Calu3 (cell line): ENCODE data around the gene NPTX1. TPM values are rescaled to one million over a fixed set of nuclear protein-coding genes. Genes with fewer than 3 reads are reported as not detected.

ENCODE experiments used
- BruUV-seq: library from RNA; stranded (reverse); fragments of 400-500 nt; replicated peaks from 2 replicates; lab custom pipeline; 2021; lab: Mats Ljungman, UMichigan
- CTCF ChIA-PET: fragments of 300-600 bp; sonication (Branson Sonifier 250); formaldehyde crosslinking; loops from one replicate; lab custom pipeline; 2022; ENCODE audit warnings: antibody characterized with exemption; lab: Charles Lee
- DNase-seq: peaks from one replicate; pipeline ENCODE4 v3.0.0; 2022
- H3K27ac Mint-ChIP-seq: one replicate; pipeline ENCODE4 v1.8.0; 2022; ENCODE audit warnings: mixed read lengths; ENCODE audit not compliant: unreplicated experiment
- H3K27me3 Mint-ChIP-seq: one replicate; pipeline ENCODE4 v1.8.0; 2022; ENCODE audit warnings: mixed read lengths; ENCODE audit not compliant: unreplicated experiment
- H3K36me3 Mint-ChIP-seq: one replicate; pipeline ENCODE4 v1.8.0; 2022; ENCODE audit warnings: mild to moderate bottlenecking, moderate library complexity, mixed read lengths; ENCODE audit not compliant: insufficient read depth, unreplicated experiment
- H3K4me1 Mint-ChIP-seq: one replicate; pipeline ENCODE4 v1.8.0; 2022; ENCODE audit warnings: mild to moderate bottlenecking, low read depth, mixed read lengths; ENCODE audit not compliant: unreplicated experiment
- H3K4me3 Mint-ChIP-seq: one replicate; pipeline ENCODE4 v1.8.0; 2022; ENCODE audit warnings: mild to moderate bottlenecking, low read depth, moderate library complexity, mixed read lengths; ENCODE audit not compliant: unreplicated experiment
- H3K9me3 Mint-ChIP-seq: one replicate; pipeline ENCODE4 v1.8.0; 2022; ENCODE audit warnings: low read depth, mixed read lengths; ENCODE audit not compliant: unreplicated experiment
- intact Hi-C: fragments of 100-400 bp; cut with micrococcal nuclease; formaldehyde crosslinking; loops from one replicate; pipeline ENCODE4 v1.10.0; 2022; ENCODE audit not compliant: unreplicated experiment
- total RNA-seq: library from RNA; stranded (reverse); gene quantifications from 2 replicates; pipeline ENCODE4 v1.2.3, GENCODE V29; 2022
- TF ChIP-seq, protein P1 (sequence below): fragments of 200-600 bp; IDR thresholded peaks from one replicate; pipeline ENCODE4 v1.8.0; 2022; ENCODE audit warnings: antibody characterized with exemption; ENCODE audit not compliant: unreplicated experiment

Gene NPTX1
- total RNA-seq, 1 experiment from 2014 or later, result 0.21 TPM

GRCh38 chr17:80445007-80445725, 31.2 kb downstream of the NPTX1 start:
- CTCF ChIA-PET, result no interaction called here
- TF ChIP-seq, protein P1, sequence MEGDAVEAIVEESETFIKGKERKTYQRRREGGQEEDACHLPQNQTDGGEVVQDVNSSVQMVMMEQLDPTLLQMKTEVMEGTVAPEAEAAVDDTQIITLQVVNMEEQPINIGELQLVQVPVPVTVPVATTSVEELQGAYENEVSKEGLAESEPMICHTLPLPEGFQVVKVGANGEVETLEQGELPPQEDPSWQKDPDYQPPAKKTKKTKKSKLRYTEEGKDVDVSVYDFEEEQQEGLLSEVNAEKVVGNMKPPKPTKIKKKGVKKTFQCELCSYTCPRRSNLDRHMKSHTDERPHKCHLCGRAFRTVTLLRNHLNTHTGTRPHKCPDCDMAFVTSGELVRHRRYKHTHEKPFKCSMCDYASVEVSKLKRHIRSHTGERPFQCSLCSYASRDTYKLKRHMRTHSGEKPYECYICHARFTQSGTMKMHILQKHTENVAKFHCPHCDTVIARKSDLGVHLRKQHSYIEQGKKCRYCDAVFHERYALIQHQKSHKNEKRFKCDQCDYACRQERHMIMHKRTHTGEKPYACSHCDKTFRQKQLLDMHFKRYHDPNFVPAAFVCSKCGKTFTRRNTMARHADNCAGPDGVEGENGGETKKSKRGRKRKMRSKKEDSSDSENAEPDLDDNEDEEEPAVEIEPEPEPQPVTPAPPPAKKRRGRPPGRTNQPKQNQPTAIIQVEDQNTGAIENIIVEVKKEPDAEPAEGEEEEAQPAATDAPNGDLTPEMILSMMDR, result no peak
- no peak for DNase-seq
- no peak overlapping the region for H3K27ac Mint-ChIP-seq
- no TSS peak for BruUV-seq
- no peaks in the 10 kb centered on the region for H3K9me3 Mint-ChIP-seq
- no peak overlapping the region for H3K4me3 Mint-ChIP-seq
- H3K36me3 Mint-ChIP-seq, result no peaks in the 10 kb centered on the region
- intact Hi-C loops, result no loop called here
- no peaks in the 10 kb centered on the region for H3K4me1 Mint-ChIP-seq
- H3K27me3 Mint-ChIP-seq, result peaks cover 8% of the 10 kb centered on the region

GRCh38 chr17:80444644-80444979, 31.8 kb downstream of the NPTX1 start:
- Mint-ChIP-seq H3K27ac (no peak overlapping the region), H3K4me3 (no peak overlapping the region), H3K9me3 (no peaks in the 10 kb centered on the region), H3K27me3 (peaks cover 8% of the 10 kb centered on the region), H3K36me3 (no peaks in the 10 kb centered on the region), H3K4me1 (no peaks in the 10 kb centered on the region)
- BruUV-seq, result no TSS peak
- intact Hi-C loops, result no loop called here
- TF ChIP-seq, protein P1, result no peak
- DNase-seq, result no peak
- CTCF ChIA-PET, result no interaction called here

DNA sequence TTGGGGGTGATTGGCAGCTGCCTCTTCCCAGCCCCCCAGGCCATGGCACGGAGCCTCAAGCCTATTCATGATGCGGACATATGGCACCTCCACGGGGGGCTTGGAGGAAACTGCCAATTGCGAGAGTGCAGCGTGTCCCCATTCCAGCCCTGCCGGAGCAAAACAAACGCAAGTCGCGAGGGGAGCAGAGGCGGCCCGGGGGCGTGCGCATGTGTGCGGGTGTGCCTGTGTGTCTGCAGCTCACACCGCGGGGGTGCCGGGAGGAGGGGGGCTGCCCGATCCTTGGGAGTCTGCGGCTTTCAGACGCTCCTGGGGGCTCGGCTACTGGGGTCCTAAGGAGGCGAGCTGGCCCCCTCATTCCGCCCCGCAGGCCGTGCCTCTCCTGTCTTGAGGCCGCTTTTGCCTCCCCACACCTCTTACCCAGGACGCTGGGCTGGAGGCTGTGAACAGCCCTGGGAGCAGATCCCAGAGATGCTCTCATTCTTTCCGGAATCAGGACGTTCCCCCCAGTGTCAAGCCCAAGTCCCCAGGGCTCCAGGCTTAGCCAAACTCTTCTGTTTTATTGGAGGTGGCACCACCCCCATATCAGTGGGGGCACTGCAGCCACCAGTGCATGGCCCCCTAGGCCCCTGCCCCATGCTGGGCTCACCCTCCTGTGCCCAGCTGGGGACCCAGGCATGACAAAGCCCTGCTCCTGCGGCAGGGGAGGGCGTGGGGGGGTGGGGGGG, 32.3 kb downstream of the NPTX1 start:
- Mint-ChIP-seq H3K4me3 (no peak overlapping the region), H3K27me3 (peaks cover 8% of the 10 kb centered on the region), H3K27ac (no peak overlapping the region), H3K9me3 (no peaks in the 10 kb centered on the region), H3K4me1 (no peaks in the 10 kb centered on the region), H3K36me3 (no peaks in the 10 kb centered on the region)
- TF ChIP-seq, protein P1, result no peak
- intact Hi-C loops, result no loop called here
- CTCF ChIA-PET, result no interaction called here
- no peak for DNase-seq
- no TSS peak for BruUV-seq

DNA sequence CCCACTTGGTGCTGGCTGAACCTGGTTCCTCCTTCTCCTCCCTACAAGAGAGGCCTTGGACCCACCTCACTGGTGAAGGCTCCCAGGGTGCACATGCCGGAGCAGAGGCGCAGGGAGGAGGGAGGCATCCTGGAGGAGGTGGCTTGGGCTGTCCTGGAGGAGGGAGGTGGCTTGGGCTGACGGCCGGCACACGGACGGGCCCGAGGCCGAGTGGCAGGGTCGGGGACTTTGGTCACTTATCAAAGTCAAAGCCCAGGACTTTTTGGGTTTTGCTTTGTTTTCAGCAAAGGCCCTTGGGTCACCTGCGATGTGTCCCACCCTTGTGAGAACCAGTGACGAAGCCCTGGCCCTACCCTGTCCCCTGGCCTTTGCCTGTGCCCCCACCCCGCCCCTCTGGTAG, 32.9 kb downstream of the NPTX1 start:
- BruUV-seq, result no TSS peak
- DNase-seq, result no peak
- Mint-ChIP-seq H3K27me3 (peaks cover 8% of the 10 kb centered on the region), H3K27ac (no peak overlapping the region), H3K4me1 (no peaks in the 10 kb centered on the region), H3K9me3 (no peaks in the 10 kb centered on the region), H3K4me3 (no peak overlapping the region), H3K36me3 (peaks cover under 1% of the 10 kb centered on the region)
- CTCF ChIA-PET, result no interaction called here
- intact Hi-C loops, result no loop called here
- TF ChIP-seq, protein P1, result no peak
